H1 (cell line): Measurements from ENCODE around the gene KCND3. TPM values are rescaled to one million over a fixed set of nuclear protein-coding genes. Genes with fewer than 3 reads are reported as not detected.

ENCODE experiments used
- CTCF ChIA-PET: fragments of 300-600 bp; sonication (Branson Sonifier 250); formaldehyde crosslinking; loops from one replicate; lab custom pipeline; 2021; ENCODE audit not compliant: partially characterized antibody; lab: Charles Lee
- POLR2A ChIA-PET: fragments of 300-600 bp; sonication (Branson Sonifier 250); formaldehyde crosslinking; loops from one replicate; lab custom pipeline; 2021; ENCODE audit warnings: inconsistent platforms; ENCODE audit not compliant: partially characterized antibody; lab: Charles Lee
- DNase-seq, 2 experiments: peaks; one replicate each; pipeline versions ENCODE4 v3.0.0 to v3.0.0-alpha.2; 2010 to 2022; ENCODE audit warnings: low spot score in 2 of 2, low read depth in 1 of 2, mixed read lengths in 1 of 2
- FAIRE-seq: peaks from 2 replicates; lab custom pipeline; 2011; peaks lifted over from hg19 to GRCh38; lab: Jason Lieb, UNC
- H2AFZ ChIP-seq: 2 replicates; pipeline ENCODE4 v1.8.1; 2012; ENCODE audit warnings: low read length, inconsistent platforms
- H2AK5ac ChIP-seq: 2 replicates; pipeline ENCODE4 v1.6.1; 2013; ENCODE audit warnings: low read depth, low read length
- H2BK120ac ChIP-seq: replicated peaks from 2 replicates; pipeline ENCODE3; 2013; ENCODE audit warnings: low read depth, low read length, inconsistent platforms
- H2BK12ac ChIP-seq: 2 replicates; pipeline ENCODE4 v1.6.1; 2013; ENCODE audit warnings: low read depth, low read length
- H2BK15ac ChIP-seq: 2 replicates; pipeline ENCODE4 v1.6.1; 2013; ENCODE audit warnings: low read length
- H2BK20ac ChIP-seq: 2 replicates; pipeline ENCODE4 v1.6.1; 2013; ENCODE audit warnings: low read length
- H2BK5ac ChIP-seq: 2 replicates; pipeline ENCODE4 v1.6.1; 2013; ENCODE audit warnings: low read depth, low read length
- H3K14ac ChIP-seq: 2 replicates; pipeline ENCODE4 v1.6.1; 2013; ENCODE audit warnings: inconsistent platforms; ENCODE audit not compliant: insufficient read length
- H3K18ac ChIP-seq: 2 replicates; pipeline ENCODE4 v1.6.1; 2013; ENCODE audit warnings: low read length; ENCODE audit errors: extremely low read depth
- H3K23ac ChIP-seq: 2 replicates; pipeline ENCODE4 v1.6.1; 2013; ENCODE audit warnings: inconsistent platforms; ENCODE audit not compliant: insufficient read length
- H3K23me2 ChIP-seq: 2 replicates; pipeline ENCODE4 v1.6.1; 2013; ENCODE audit warnings: low read depth, low read length
- H3K27ac ChIP-seq: 2 replicates; pipeline ENCODE4 v1.6.1; 2011; ENCODE audit warnings: low read depth, low read length, inconsistent platforms
- H3K27me3 ChIP-seq, 4 experiments: replicated peaks in 1 of 4; 1 replicate in 1 of 4; 2 replicates in 3 of 4; pipeline versions ENCODE4 v1.6.1 to v1.8.1; 2011 to 2013; ENCODE audit warnings: low read length in 3 of 4, mild to moderate bottlenecking in 3 of 4, inconsistent platforms in 2 of 4, mixed read lengths in 2 of 4, moderate library complexity in 1 of 4; ENCODE audit not compliant: control insufficient read depth in 3 of 4, insufficient read depth in 3 of 4; ENCODE audit errors: extremely low read depth in 1 of 4
- H3K36me3 ChIP-seq, 4 experiments: 2 replicates each; pipeline versions ENCODE4 v1.6.1 to v1.8.1; 2011 to 2013; ENCODE audit warnings: mild to moderate bottlenecking in 4 of 4, low read length in 3 of 4, moderate library complexity in 2 of 4, control low read depth in 1 of 4, inconsistent platforms in 1 of 4; ENCODE audit not compliant: insufficient read depth in 4 of 4, control insufficient read depth in 2 of 4
- H3K4ac ChIP-seq: replicated peaks from 2 replicates; pipeline ENCODE3; 2013; ENCODE audit warnings: low read length, low read depth, mixed read lengths, inconsistent platforms; ENCODE audit not compliant: insufficient read length
- H3K4me1 ChIP-seq, 4 experiments: replicated peaks in 1 of 4; 1 replicate in 1 of 4; 2 replicates in 3 of 4; pipeline versions ENCODE4 v1.6.1 to v1.8.1; 2011 to 2013; ENCODE audit warnings: low read length in 3 of 4, inconsistent platforms in 2 of 4, mixed read lengths in 1 of 4; ENCODE audit not compliant: insufficient read depth in 4 of 4, control insufficient read depth in 3 of 4
- H3K4me2 ChIP-seq, 2 experiments: 2 replicates each; pipeline versions ENCODE4 v1.6.1 to v1.8.1; 2011 to 2013; ENCODE audit warnings: low read depth in 2 of 2, low read length in 2 of 2, control low read depth in 1 of 2, inconsistent platforms in 1 of 2, mild to moderate bottlenecking in 1 of 2; ENCODE audit not compliant: insufficient read depth in 1 of 2
- H3K4me3 ChIP-seq, 4 experiments: fragments of 200-600, 300-600 bp in 1 of 4; sonication (generic), shearing (Covaris generic), sonication (Bioruptor Twin) in 1 of 4; 2 replicates each; pipeline versions ENCODE4 v1.5.1 to v1.8.1; 2011 to 2016; ENCODE audit warnings: low read length in 4 of 4, low read depth in 3 of 4, control low read depth in 2 of 4, inconsistent platforms in 2 of 4, mild to moderate bottlenecking in 2 of 4, mixed read lengths in 1 of 4, moderate library complexity in 1 of 4; ENCODE audit not compliant: insufficient read depth in 2 of 4; ENCODE audit errors: extremely low read depth in 1 of 4
- H3K56ac ChIP-seq: replicated peaks from 2 replicates; pipeline ENCODE3; 2013; ENCODE audit warnings: low read depth, mild to moderate bottlenecking, mixed read lengths, low read length, inconsistent platforms; ENCODE audit not compliant: insufficient read length
- H3K79me1 ChIP-seq: 2 replicates; pipeline ENCODE4 v1.6.1; 2013; ENCODE audit warnings: low read depth, low read length, control low read depth
- H3K79me2 ChIP-seq, 2 experiments: 2 replicates each; pipeline versions ENCODE4 v1.6.1 to v1.8.1; 2012 to 2013; ENCODE audit warnings: low read length in 2 of 2, mild to moderate bottlenecking in 2 of 2, inconsistent platforms in 1 of 2; ENCODE audit not compliant: insufficient read depth in 2 of 2, control insufficient read depth in 1 of 2
- H3K9ac ChIP-seq, 4 experiments: replicated peaks in 1 of 4; 1 replicate in 1 of 4; 2 replicates in 3 of 4; pipeline versions ENCODE4 v1.6.1 to v1.8.1; 2011 to 2013; ENCODE audit warnings: low read depth in 3 of 4, low read length in 3 of 4, control low read depth in 2 of 4, mild to moderate bottlenecking in 2 of 4, moderate library complexity in 2 of 4, inconsistent platforms in 1 of 4; ENCODE audit errors: extremely low read depth in 1 of 4
- H3K9me3 ChIP-seq, 2 experiments: 2 replicates each; pipeline versions ENCODE4 v1.6.1 to v1.8.1; 2012 to 2013; ENCODE audit warnings: mild to moderate bottlenecking in 2 of 2, moderate library complexity in 2 of 2, control low read depth in 1 of 2, inconsistent platforms in 1 of 2, low read depth in 1 of 2, low read length in 1 of 2, mixed read lengths in 1 of 2; ENCODE audit not compliant: insufficient read depth in 2 of 2
- H4K20me1 ChIP-seq, 2 experiments: replicated peaks in 1 of 2; 2 replicates each; pipeline versions ENCODE3 to v1.8.1; 2011 to 2013; ENCODE audit warnings: inconsistent platforms in 2 of 2, low read length in 2 of 2, mild to moderate bottlenecking in 1 of 2; ENCODE audit not compliant: insufficient read depth in 2 of 2, control insufficient read depth in 1 of 2
- H4K5ac ChIP-seq: 2 replicates; pipeline ENCODE4 v1.6.1; 2013; ENCODE audit warnings: low read length, low read depth, mixed read lengths, inconsistent platforms; ENCODE audit not compliant: insufficient read length
- H4K8ac ChIP-seq: 2 replicates; pipeline ENCODE4 v1.8.0; 2013; ENCODE audit warnings: mild to moderate bottlenecking, moderate library complexity, low read length, inconsistent platforms; ENCODE audit not compliant: insufficient read depth; ENCODE audit errors: extremely low read depth
- H4K91ac ChIP-seq: replicated peaks from 2 replicates; pipeline ENCODE3; 2013; ENCODE audit warnings: low read length, mixed read lengths, inconsistent platforms; ENCODE audit not compliant: insufficient read length
- BCL11A ChIP-seq, 2 experiments: IDR thresholded peaks; one replicate each; pipeline ENCODE4 v1.6.1; 2011; ENCODE audit warnings: low read depth in 2 of 2, low read length in 2 of 2, mild to moderate bottlenecking in 2 of 2
- CHD1 ChIP-seq: IDR thresholded peaks from 2 replicates; pipeline ENCODE4 v1.6.1; 2012; ENCODE audit warnings: low read depth, low read length, improper control_type of control experiment
- CTBP2 ChIP-seq: IDR thresholded peaks from 2 replicates; pipeline ENCODE4 v1.7.0; 2011; ENCODE audit warnings: borderline replicate concordance, mild to moderate bottlenecking, moderate library complexity, mixed read lengths, low read length; ENCODE audit not compliant: insufficient read depth, insufficient read length
- NRF1 ChIP-seq: IDR thresholded peaks from 2 replicates; pipeline ENCODE4 v1.6.1; 2011; ENCODE audit warnings: mild to moderate bottlenecking, low read depth, low read length, improper control_type of control experiment
- POLR2AphosphoS5 ChIP-seq: IDR thresholded peaks from 2 replicates; pipeline ENCODE4 v1.6.1; 2011; ENCODE audit warnings: low read depth, low read length
- RXRA ChIP-seq: IDR thresholded peaks from 2 replicates; pipeline ENCODE4 v1.6.1; 2011; ENCODE audit warnings: low read depth, mild to moderate bottlenecking, low read length, moderate library complexity; ENCODE audit not compliant: insufficient read depth
- SAP30 ChIP-seq: fragments of 300-600 bp; sonication (generic); IDR thresholded peaks from 2 replicates; pipeline ENCODE4 v1.7.1; 2012; ENCODE audit warnings: low read length, moderate library complexity, mild to moderate bottlenecking, inconsistent platforms; ENCODE audit not compliant: insufficient read depth, insufficient replicate concordance
- SIRT6 ChIP-seq: IDR thresholded peaks from one replicate; pipeline ENCODE4 v1.7.1; 2012; ENCODE audit warnings: low read length, inconsistent platforms
- SIX5 ChIP-seq: IDR thresholded peaks from 2 replicates; pipeline ENCODE4 v1.6.1; 2011; ENCODE audit warnings: mild to moderate bottlenecking, low read depth, low read length
- SP2 ChIP-seq: IDR thresholded peaks from 2 replicates; pipeline ENCODE4 v1.6.1; 2012; ENCODE audit warnings: mild to moderate bottlenecking, low read length, inconsistent platforms
- SP4 ChIP-seq: IDR thresholded peaks from 2 replicates; pipeline ENCODE4 v1.6.1; 2012; ENCODE audit warnings: low read length, inconsistent platforms
- WGBS, 2 experiments: shearing (Covaris generic) in 1 of 2; methylation state at CpG; one replicate each; pipeline versions ENCODE4 v1.1.6 to v1.1.7; 2013 to 2015; ENCODE audit warnings: low lambda C conversion rate in 2 of 2, mixed read lengths in 2 of 2, inconsistent platforms in 1 of 2, low coverage in 1 of 2, missing lambda C conversion rate in 1 of 2; ENCODE audit not compliant: insufficient replicate concordance in 2 of 2, insufficient coverage in 1 of 2, insufficient read length in 1 of 2; ENCODE audit errors: extremely low coverage in 1 of 2, missing lambda C conversion rate in 1 of 2; 5-methylcytosine and 5-hydroxymethylcytosine counted together
- polyA plus RNA-seq, 7 experiments: library from polyadenylated mRNA; depleted of rRNA in 3 of 7; stranded (reverse) in 5 of 7; unstranded in 2 of 7; fragments of >200 nt in 5 of 7; fragments of 200-250 nt in 2 of 7; gene quantifications; 1 replicate in 5 of 7; 2 replicates in 1 of 7; 4 replicates in 1 of 7; pipeline versions ENCODE4 v1.2.1 to v1.2.3, GENCODE V29; 2011 to 2013; ENCODE audit warnings: missing spikeins in 2 of 7, mixed read lengths in 2 of 7
- total RNA-seq: library from RNA; stranded (reverse); fragmentation: NEBNext Ultra II Directional; extraction: Animal tissue kit (Norgen Biotek cat#: 25700); gene quantifications from 2 replicates; pipeline ENCODE4 v1.2.1, GENCODE V29; 2021

Gene KCND3
- total and polyA plus RNA-seq, 2 of the 8 experiments (the other 6 are each of a cell fraction or from before 2014, with no cell fraction given): 0.14 to 0.48 TPM

DNA sequence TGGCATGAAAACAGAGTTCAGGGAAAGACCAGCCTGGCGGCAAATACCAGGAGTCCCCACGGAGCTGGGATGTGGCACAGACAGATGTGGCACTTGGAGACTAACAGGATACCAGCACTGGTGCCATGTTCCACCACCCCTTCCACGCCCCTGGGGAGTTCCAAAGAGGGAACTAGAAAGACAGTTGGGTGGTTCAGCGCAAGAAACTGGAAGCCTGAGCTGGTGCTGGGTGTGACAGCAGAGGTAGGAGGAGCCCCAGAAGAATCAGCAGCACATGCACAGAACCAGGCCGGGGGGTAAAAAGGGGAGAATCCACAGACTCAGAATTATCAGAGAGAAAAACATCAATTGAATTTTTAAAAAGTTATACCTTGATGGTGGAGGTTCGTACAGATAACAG is 211.4 kb downstream of the KCND3 start:
- Histone ChIP-seq H3K27ac (no peak overlapping the region), H4K20me1 (no peaks in the 10 kb centered on the region), H3K9me3 (no peaks in the 10 kb centered on the region), H2AK5ac (0 out of 2 replicates have a peak overlapping the region, but pooled peaks have one; percentile 69), H3K4me3 (no peak overlapping the region), H2AFZ (no peak overlapping the region), H2BK5ac (peak overlapping the region; percentile 12; the same call in 1 of the 2 replicates), H3K27me3 (no peaks in the 10 kb centered on the region), H2BK12ac (peak overlapping the region; percentile 88; the same call in 1 of the 2 replicates), H3K36me3 (no peaks in the 10 kb centered on the region), H3K18ac (peak overlapping the region; percentile 12; the same call in 1 of the 2 replicates), H4K8ac (no peak overlapping the region), H3K14ac (no peak overlapping the region), H2BK15ac (no peak overlapping the region), H3K79me2 (no peaks in the 10 kb centered on the region), H3K4me2 (no peak overlapping the region), H3K9ac (no peak overlapping the region), H3K56ac (no peak overlapping the region), H2BK120ac (no peak overlapping the region), H3K4ac (no peak overlapping the region), H3K23me2 (peaks cover 4% of the 10 kb centered on the region; the same call in 1 of the 2 replicates), H3K4me1 (peaks cover 0 to 3% (median 3%) of the 10 kb centered on the region in 4 experiments; a peak in 3 of 7 replicates), H4K91ac (no peak overlapping the region), H4K5ac (no peak overlapping the region), H3K23ac (no peak overlapping the region), H3K79me1 (no peaks in the 10 kb centered on the region), H2BK20ac (no peak overlapping the region)
- WGBS, 2 experiments: 94% methylated on average over 6 of the region's 6 CpGs; no CpG with 5 or more reads in 1 of the 2 experiments
- TF ChIP-seq RXRA (no peak), BCL11A (IDR thresholded peaks at IDR 0.05; ENCODE audit: low read depth in 2 of 2, low read length in 2 of 2) (no peak), POLR2AphosphoS5 (no peak), SIRT6 (no peak), SIX5 (no peak), SP4 (no peak), CTBP2 (no peak), CHD1 (no peak), SP2 (no peak), SAP30 (no peak), NRF1 (no peak)
- FAIRE-seq (no peak), DNase-seq (no peak)
- ChIA-PET CTCF (interaction anchor here (1.9 to 2.2 kb wide), 2 partner anchors 9 to 63 kb away, joined by 7 to 8 read pairs; no protein-coding TSS in a partner anchor), POLR2A (interaction anchor here (1.0 to 1.5 kb wide), 2 partner anchors 15 to 73 kb away, joined by 3 to 4 read pairs; no protein-coding TSS in a partner anchor)
